ENCODE data around the gene UBXN6. TPM values are rescaled to one million over a fixed set of nuclear protein-coding genes. Genes with fewer than 3 reads are reported as not detected.

UBXN6 gene
- total RNA-seq, 1 experiment from 2014 or later = 34.1 TPM

DNA sequence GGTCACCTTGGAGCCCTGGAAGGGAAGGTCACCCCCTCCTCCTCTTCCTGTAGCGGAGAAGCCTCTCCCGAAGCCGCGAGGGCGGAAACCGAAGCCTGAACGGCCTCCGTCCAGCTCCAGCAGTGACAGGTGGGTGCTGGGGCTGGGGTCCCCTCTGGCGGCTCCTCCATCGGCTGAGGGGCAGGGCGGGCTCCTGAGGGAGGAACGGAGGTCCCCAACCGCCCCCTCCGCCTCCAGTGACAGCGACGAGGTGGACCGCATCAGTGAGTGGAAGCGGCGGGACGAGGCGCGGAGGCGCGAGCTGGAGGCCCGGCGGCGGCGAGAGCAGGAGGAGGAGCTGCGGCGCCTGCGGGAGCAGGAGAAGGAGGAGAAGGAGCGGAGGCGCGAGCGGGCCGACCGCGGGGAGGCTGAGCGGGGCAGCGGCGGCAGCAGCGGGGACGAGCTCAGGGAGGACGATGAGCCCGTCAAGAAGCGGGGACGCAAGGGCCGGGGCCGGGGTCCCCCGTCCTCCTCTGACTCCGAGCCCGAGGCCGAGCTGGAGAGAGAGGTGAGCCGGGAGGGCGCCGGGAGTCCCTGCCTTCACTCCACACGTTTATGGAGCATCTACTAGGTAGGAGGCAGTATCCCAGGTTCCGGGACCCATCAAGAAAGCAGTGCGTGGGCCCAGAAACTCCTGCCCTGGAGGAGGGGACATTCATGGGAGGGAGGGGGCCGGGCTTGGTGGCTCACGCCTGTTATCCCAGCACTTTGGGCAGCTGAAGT is 36.5 kb upstream of the UBXN6 start:
- DNase-seq = no peak
- Histone ChIP-seq H3K79me1 (ENCODE audit: insufficient read depth, low read depth, low read length, poor library complexity, severe bottlenecking) (no peaks in the 10 kb centered on the region), H3K4me2 (ENCODE audit: insufficient read depth, insufficient read length, low read length) (no peak overlapping the region), H3K23ac (ENCODE audit: insufficient read length, low read depth, low read length) (no peak overlapping the region), H3K27me3 (ENCODE audit: insufficient read depth, low read length) (no peaks in the 10 kb centered on the region), H2BK120ac (ENCODE audit: low read depth, low read length, poor library complexity, severe bottlenecking) (no peak overlapping the region), H2BK5ac (ENCODE audit: insufficient read length, low read length) (no peak overlapping the region), H3K4me1 (ENCODE audit: insufficient read depth, low read length) (no peaks in the 10 kb centered on the region), H3K23me2 (ENCODE audit: insufficient read length, low read depth, low read length, poor library complexity, severe bottlenecking) (no peaks in the 10 kb centered on the region), H2AK5ac (ENCODE audit: insufficient read length, low read length) (no peak overlapping the region), H3K4ac (ENCODE audit: low read depth, low read length) (no peak overlapping the region), H2BK12ac (ENCODE audit: insufficient read length, low read depth, low read length) (no peak overlapping the region), H3T11ph (ENCODE audit: low read length) (no peak overlapping the region), H3K18ac (ENCODE audit: insufficient read length, low read depth, low read length) (no peak overlapping the region), H3K9ac (ENCODE audit: extremely low read depth, insufficient read length, low read length) (no peak overlapping the region), H4K20me1 (ENCODE audit: control insufficient read depth, insufficient read depth, insufficient read length) (peaks cover 3% of the 10 kb centered on the region), H2BK20ac (ENCODE audit: low read depth, low read length, poor library complexity, severe bottlenecking) (no peak overlapping the region), H3K79me2 (ENCODE audit: insufficient read depth, low read length) (no peaks in the 10 kb centered on the region), H4K8ac (replicated peaks; ENCODE audit: insufficient read length, low read depth, low read length) (no peak overlapping the region), H3K14ac (ENCODE audit: insufficient read depth, low read length) (no peak overlapping the region), H4K5ac (ENCODE audit: insufficient read length, low read depth, low read length) (no peak overlapping the region), H2AFZ (ENCODE audit: low read length) (no peak overlapping the region), H4K91ac (ENCODE audit: insufficient read length, low read depth, low read length) (no peak overlapping the region), H3K27ac (ENCODE audit: insufficient read length, low read depth, low read length) (no peak overlapping the region), H3K9me3 (ENCODE audit: control insufficient read depth, low read depth, low read length) (no peaks in the 10 kb centered on the region), H2BK15ac (ENCODE audit: low read depth, low read length) (no peak overlapping the region), H3K56ac (ENCODE audit: insufficient read length, low read depth, low read length) (no peak overlapping the region)
- TF ChIP-seq, protein P1, sequence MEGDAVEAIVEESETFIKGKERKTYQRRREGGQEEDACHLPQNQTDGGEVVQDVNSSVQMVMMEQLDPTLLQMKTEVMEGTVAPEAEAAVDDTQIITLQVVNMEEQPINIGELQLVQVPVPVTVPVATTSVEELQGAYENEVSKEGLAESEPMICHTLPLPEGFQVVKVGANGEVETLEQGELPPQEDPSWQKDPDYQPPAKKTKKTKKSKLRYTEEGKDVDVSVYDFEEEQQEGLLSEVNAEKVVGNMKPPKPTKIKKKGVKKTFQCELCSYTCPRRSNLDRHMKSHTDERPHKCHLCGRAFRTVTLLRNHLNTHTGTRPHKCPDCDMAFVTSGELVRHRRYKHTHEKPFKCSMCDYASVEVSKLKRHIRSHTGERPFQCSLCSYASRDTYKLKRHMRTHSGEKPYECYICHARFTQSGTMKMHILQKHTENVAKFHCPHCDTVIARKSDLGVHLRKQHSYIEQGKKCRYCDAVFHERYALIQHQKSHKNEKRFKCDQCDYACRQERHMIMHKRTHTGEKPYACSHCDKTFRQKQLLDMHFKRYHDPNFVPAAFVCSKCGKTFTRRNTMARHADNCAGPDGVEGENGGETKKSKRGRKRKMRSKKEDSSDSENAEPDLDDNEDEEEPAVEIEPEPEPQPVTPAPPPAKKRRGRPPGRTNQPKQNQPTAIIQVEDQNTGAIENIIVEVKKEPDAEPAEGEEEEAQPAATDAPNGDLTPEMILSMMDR (conservative IDR thresholded peaks at IDR 0.05) = no peak
- no CpG with 5 or more reads among the region's 61 CpGs for WGBS (ENCODE audit: extremely low coverage, insufficient read length, low lambda C conversion rate)
- H3K4me1 Mint-ChIP-seq = no peaks in the 10 kb centered on the region
- H3K4me3 Mint-ChIP-seq = no peak overlapping the region
- no peaks in the 10 kb centered on the region for H3K27me3 Mint-ChIP-seq (ENCODE audit: low read depth)
- no peak overlapping the region for H3K27ac Mint-ChIP-seq
- no peaks in the 10 kb centered on the region for H3K9me3 Mint-ChIP-seq
- peaks cover 17 to 44% (median 43%) of the 10 kb centered on the region in 3 experiments; a peak in 6 of 7 replicates for H3K36me3 Mint-ChIP-seq (ENCODE audit: insufficient read depth in 1 of 3, low read depth in 3 of 3)

All from H9 (cell line).